SU-DHL-6 (cell line): ENCODE results near the gene QPRT.

Experiments used
- H2AFZ ChIP-seq: fragments of 200-600 bp; sonication (generic); 2 replicates; pipeline ENCODE4 v1.6.1; 2014; ENCODE audit warnings: low read depth, mild to moderate bottlenecking, moderate library complexity, mixed read lengths, antibody characterized with exemption, low read length; ENCODE audit not compliant: severe bottlenecking
- H3F3A ChIP-seq: fragments of 200-600 bp; shearing (Covaris generic); 2 replicates; pipeline ENCODE4 v1.6.0; 2016; ENCODE audit warnings: antibody characterized with exemption, mild to moderate bottlenecking; ENCODE audit not compliant: insufficient read depth
- H3K27ac ChIP-seq: fragments of 200-600 bp; sonication (generic); 2 replicates; pipeline ENCODE4 v1.5.1; 2016; ENCODE audit warnings: low read depth, mild to moderate bottlenecking, low read length, moderate library complexity, mixed read lengths
- H3K27me3 ChIP-seq: fragments of 200-600 bp; sonication (generic), shearing (Covaris generic); 2 replicates; pipeline ENCODE4 v1.6.0; 2014; ENCODE audit warnings: mild to moderate bottlenecking, low read length
- H3K36me3 ChIP-seq: fragments of 200-600 bp; sonication (generic); 2 replicates; pipeline ENCODE4 v1.6.1; 2014; ENCODE audit warnings: mild to moderate bottlenecking, low read length, mixed read lengths
- H3K4me2 ChIP-seq: fragments of 300-600, 200-600 bp; shearing (Covaris generic), sonication (generic); 2 replicates; pipeline ENCODE4 v1.6.0; 2014; ENCODE audit warnings: low read length, low read depth, mild to moderate bottlenecking; ENCODE audit not compliant: poor library complexity, severe bottlenecking
- H3K4me3 ChIP-seq: fragments of 200-600 bp; sonication (generic); 2 replicates; pipeline ENCODE4 v1.5.1; 2014; ENCODE audit warnings: antibody characterized with exemption, low read length, mild to moderate bottlenecking, mixed read lengths; ENCODE audit not compliant: insufficient read depth, poor library complexity, severe bottlenecking
- H3K79me2 ChIP-seq: fragments of 200-600 bp; sonication (generic); 2 replicates; pipeline ENCODE4 v1.6.1; 2014; ENCODE audit warnings: mild to moderate bottlenecking, low read length, moderate library complexity; ENCODE audit not compliant: insufficient read depth
- H3K9ac ChIP-seq: fragments of 200-600 bp; sonication (generic); 2 replicates; pipeline ENCODE4 v1.7.0; 2014; ENCODE audit warnings: mild to moderate bottlenecking, low read length
- H3K9me2 ChIP-seq: fragments of 200-600 bp; sonication (generic); replicated peaks from 2 replicates; pipeline ENCODE4 v1.6.1; 2014; ENCODE audit warnings: low read length; ENCODE audit not compliant: insufficient read depth
- H3K9me3 ChIP-seq: fragments of 200-600 bp; sonication (generic); 2 replicates; pipeline ENCODE4 v1.6.1; 2014; ENCODE audit warnings: low read length, mixed read lengths; ENCODE audit not compliant: insufficient read depth
- H4K20me1 ChIP-seq: fragments of 200-600 bp; sonication (generic); 2 replicates; pipeline ENCODE4 v1.6.1; 2014; ENCODE audit warnings: low read depth, mild to moderate bottlenecking, antibody characterized with exemption, low read length, moderate library complexity, mixed read lengths
- EZH2phosphoT487 ChIP-seq: fragments of 200-600 bp; sonication (generic), shearing (Covaris generic); conservative IDR thresholded peaks from 2 replicates; pipeline ENCODE4 v1.6.1; 2018; ENCODE audit warnings: mild to moderate bottlenecking, antibody characterized with exemption, low read length, moderate library complexity, mixed read lengths
- TF ChIP-seq, protein P1 (sequence below): fragments of 200-600 bp; sonication (generic); IDR thresholded peaks from one replicate; pipeline ENCODE4 v1.5.1; 2017; ENCODE audit warnings: antibody characterized with exemption, mild to moderate bottlenecking, low read length, moderate library complexity; ENCODE audit not compliant: insufficient read depth, poor library complexity, severe bottlenecking

QPRT gene

DNA sequence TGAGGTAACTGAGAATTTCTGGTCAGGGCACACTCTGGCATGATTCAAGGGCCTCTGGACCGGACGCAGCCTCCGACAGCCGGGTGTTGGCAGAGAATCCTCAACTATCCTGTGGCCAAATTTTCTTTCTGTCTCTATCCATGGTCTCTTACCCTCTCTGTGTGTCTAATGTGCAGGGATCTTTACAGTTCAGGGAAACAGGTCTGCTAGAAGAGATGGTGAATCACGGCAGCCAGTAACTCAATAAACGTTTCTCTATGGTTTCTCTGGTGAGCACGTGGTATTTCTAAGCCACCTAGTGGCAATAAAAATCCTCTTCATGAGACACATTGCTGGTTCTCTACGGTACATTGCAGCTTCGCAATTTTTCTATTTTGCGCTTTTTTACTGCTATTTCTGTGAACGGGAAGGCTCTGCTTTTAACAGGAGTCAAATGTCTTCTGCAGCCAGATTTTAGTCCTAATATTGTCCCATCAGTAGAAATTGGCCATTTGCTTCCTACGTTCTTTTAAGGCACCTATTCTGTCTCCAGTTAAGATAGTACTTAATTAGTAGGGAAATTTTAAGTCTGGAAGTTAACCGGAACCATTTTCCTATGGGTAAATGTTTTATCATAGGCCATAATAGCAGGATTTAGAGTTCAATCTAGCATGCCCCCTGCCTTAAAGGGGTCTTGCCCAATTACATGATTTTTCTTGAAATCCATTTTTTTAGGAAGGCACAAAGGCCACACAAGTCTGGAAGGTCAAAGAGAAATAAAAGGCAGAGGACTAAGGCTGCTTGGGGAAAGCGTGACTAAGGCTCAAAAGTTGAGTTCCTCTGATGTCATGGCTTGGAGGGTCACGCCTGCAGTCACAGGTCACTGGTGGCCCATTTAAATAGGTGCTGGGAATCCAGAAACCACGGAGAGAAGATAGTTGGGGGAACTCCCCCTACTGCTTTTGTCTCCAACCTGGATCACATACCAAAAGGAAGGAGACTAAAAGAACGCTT, 31.5 kb downstream of the QPRT start:
- Histone ChIP-seq H3K27ac (no peak overlapping the region), H3K9me2 (no peaks in the 10 kb centered on the region), H3K4me3 (no peak overlapping the region), H4K20me1 (no peaks in the 10 kb centered on the region), H3K36me3 (no peaks in the 10 kb centered on the region), H3K27me3 (no peaks in the 10 kb centered on the region), H3F3A (no peaks in the 10 kb centered on the region), H3K9ac (no peak overlapping the region), H3K9me3 (no peaks in the 10 kb centered on the region), H3K79me2 (no peaks in the 10 kb centered on the region), H3K4me2 (no peak overlapping the region), H2AFZ (no peak overlapping the region)
- TF ChIP-seq EZH2phosphoT487 = no peak
- TF ChIP-seq, protein P1, sequence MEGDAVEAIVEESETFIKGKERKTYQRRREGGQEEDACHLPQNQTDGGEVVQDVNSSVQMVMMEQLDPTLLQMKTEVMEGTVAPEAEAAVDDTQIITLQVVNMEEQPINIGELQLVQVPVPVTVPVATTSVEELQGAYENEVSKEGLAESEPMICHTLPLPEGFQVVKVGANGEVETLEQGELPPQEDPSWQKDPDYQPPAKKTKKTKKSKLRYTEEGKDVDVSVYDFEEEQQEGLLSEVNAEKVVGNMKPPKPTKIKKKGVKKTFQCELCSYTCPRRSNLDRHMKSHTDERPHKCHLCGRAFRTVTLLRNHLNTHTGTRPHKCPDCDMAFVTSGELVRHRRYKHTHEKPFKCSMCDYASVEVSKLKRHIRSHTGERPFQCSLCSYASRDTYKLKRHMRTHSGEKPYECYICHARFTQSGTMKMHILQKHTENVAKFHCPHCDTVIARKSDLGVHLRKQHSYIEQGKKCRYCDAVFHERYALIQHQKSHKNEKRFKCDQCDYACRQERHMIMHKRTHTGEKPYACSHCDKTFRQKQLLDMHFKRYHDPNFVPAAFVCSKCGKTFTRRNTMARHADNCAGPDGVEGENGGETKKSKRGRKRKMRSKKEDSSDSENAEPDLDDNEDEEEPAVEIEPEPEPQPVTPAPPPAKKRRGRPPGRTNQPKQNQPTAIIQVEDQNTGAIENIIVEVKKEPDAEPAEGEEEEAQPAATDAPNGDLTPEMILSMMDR = peak; percentile 46

DNA sequence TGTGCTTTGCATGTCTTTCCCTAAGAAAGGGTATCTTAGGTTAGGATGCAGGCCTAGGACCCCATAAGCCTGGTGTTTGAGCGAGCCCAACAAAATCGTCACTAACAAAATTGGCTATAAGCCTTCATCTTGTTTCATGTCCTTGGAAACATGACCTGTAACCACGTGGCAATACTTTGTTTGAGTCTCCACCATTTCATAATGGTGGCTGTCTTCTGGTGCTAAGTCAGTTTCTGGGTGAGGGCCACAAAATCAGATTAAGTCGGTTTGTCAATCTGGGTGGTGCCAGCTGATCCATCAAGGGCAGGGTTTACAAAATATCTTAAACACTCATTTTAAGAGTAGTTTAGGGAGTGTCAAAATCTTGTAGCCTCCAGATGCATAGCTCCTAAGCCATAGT, 33.8 kb downstream of the QPRT start:
- H3K36me3 ChIP-seq = no peaks in the 10 kb centered on the region
- no peak overlapping the region for H3K9ac ChIP-seq
- TF ChIP-seq EZH2phosphoT487 = no peak
- TF ChIP-seq, protein P1 = no peak
- no peaks in the 10 kb centered on the region for H3K9me3 ChIP-seq
- H3K4me2 ChIP-seq = no peak overlapping the region
- no peaks in the 10 kb centered on the region for H4K20me1 ChIP-seq
- H3K4me3 ChIP-seq = no peak overlapping the region
- no peaks in the 10 kb centered on the region for H3F3A ChIP-seq
- no peak overlapping the region for H2AFZ ChIP-seq
- no peak overlapping the region for H3K27ac ChIP-seq
- no peaks in the 10 kb centered on the region for H3K27me3 ChIP-seq
- no peaks in the 10 kb centered on the region for H3K79me2 ChIP-seq
- H3K9me2 ChIP-seq = no peaks in the 10 kb centered on the region

- H3K9me3 ChIP-seq = no peaks in the 10 kb centered on the region
- no peak overlapping the region for H3K27ac ChIP-seq
- no peak overlapping the region for H2AFZ ChIP-seq
- TF ChIP-seq, protein P1 = no peak
- no peak for TF ChIP-seq EZH2phosphoT487
- no peaks in the 10 kb centered on the region for H3F3A ChIP-seq
- H3K4me2 ChIP-seq = no peak overlapping the region
- H3K27me3 ChIP-seq = no peaks in the 10 kb centered on the region
- no peak overlapping the region for H3K9ac ChIP-seq
- H3K4me3 ChIP-seq = no peak overlapping the region
- H3K36me3 ChIP-seq = no peaks in the 10 kb centered on the region
- H3K79me2 ChIP-seq = no peaks in the 10 kb centered on the region
- H4K20me1 ChIP-seq = no peaks in the 10 kb centered on the region
- no peaks in the 10 kb centered on the region for H3K9me2 ChIP-seq
Observed at GRCh38 chr16:29714396-29714795, 35.4 kb downstream of the QPRT start.
